Measurements from ENCODE around the gene MSMP.

The MSMP gene, protein sequence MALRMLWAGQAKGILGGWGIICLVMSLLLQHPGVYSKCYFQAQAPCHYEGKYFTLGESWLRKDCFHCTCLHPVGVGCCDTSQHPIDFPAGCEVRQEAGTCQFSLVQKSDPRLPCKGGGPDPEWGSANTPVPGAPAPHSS

DNA sequence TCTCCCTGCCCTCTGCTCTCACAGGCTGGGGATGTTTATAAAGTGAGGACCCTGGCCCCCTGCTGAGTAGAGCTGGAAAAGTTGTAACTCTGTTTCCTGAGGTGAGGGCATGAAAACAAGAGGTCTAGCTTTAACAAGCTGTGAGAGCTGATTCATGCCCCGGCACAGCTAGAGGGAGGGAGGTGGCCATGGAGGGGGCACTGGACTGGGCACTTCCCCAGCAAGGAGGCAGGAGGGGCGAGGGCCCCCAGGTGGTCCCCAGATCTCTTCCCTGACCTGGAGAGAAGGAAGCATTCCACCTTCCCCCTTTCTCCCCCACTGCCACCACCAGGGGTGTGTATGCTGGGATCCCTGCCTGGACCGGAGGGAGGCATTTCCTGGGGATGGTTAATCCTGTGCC is at the start of gene MSMP:
Gene MSMP (minus strand): TSS at position 13 of the 400 bp plus-strand sequence. CDS start 147 bp downstream, outside the sequence.
- DNase-seq (ENCODE audit: low read depth), result no peak

DNA sequence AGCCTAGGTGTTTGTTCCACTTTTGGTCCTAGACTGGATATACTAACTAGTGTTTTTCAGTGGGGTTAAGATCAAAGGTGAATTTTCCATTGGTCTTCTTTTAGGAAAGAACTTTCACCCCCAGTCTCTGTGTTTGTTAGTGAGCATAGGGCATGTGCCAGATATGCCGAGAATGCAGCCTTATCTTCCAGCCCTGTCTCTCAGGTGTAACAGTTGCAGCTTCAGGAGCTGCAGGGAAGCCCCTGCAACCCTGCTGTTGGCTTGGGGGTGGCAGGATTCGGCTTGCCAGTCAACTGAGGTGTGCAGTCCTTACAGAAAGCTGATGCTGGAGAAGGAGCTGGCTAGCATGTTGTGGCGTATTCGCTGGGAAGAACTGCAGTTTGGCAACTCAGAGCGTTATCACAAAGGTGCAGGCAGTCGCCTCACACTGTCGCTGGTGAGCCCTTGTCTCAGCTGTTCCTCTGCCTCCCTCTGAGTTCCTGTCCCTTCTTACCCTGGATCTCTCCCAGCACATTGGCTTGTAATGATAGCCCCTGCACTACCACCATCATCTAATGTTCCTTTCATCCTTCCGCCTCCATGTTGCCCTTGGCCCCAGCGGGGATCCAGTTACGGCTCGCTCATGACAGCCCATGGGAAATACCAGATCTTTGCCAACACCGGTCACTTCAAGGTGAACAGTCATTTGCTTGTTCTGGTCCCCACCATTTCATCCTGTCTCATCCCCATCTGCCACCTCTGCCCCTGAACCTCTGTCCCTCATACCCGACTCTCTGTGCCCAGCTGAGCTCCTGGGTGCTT is 47.5 kb upstream of the MSMP start:
- DNase-seq (ENCODE audit: low read depth), result no peak

DNA sequence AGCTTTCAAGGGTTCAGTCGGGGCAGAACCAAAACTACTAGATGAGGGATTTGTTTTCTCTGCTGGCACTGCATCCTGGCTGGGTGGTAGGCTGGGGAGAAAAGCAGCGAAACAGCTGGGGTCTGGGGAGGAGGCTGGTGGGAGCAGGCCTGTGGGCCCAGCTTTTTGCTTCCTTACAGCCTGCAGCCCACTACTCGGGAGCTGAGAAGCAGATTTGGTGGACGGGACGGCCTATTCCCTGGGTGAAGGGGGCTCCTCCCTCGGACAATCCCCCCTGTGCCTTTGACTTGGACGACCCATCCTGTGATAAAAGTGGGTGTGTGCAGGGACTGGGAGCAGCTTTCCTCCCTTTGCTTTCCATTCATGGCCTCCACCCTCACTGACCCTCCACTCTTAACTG is 46.5 kb upstream of the MSMP start:
- no peak for DNase-seq (ENCODE audit: low read depth)

DNA sequence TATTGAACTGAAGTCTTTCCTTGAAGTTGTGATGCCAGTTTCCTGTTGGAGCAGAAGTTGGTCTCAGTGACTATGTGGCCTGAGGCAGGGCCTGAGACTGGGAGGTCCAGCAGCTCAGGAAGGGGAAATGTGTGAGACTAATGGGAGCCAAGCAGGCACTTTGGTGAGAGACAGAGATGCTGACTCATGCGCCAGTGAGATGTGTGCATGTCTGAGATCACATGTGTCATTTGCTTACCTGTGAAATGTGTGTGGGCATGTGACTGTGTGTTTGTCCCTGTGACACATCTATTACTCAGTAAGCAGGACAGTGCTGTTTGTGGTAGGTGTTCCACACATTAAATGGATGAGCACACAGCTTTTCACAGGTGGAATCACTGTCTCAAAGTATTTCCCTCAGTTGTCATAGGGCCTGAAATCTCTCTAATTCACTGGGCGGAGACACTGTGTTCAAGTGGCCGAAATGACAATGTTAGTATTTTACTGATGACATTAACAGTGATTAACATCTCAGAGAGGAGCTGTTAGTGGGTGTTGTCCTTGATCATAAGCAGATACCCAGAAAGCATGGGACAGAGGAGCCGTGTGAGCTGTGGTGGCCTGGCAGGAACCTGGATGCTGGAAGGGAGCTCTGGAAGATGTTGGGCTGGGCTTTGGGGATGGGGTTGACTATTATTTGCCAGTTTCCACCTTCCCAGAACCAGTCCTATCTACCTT is 44.7 kb upstream of the MSMP start:
- DNase-seq (ENCODE audit: low read depth), result no peak

DNA sequence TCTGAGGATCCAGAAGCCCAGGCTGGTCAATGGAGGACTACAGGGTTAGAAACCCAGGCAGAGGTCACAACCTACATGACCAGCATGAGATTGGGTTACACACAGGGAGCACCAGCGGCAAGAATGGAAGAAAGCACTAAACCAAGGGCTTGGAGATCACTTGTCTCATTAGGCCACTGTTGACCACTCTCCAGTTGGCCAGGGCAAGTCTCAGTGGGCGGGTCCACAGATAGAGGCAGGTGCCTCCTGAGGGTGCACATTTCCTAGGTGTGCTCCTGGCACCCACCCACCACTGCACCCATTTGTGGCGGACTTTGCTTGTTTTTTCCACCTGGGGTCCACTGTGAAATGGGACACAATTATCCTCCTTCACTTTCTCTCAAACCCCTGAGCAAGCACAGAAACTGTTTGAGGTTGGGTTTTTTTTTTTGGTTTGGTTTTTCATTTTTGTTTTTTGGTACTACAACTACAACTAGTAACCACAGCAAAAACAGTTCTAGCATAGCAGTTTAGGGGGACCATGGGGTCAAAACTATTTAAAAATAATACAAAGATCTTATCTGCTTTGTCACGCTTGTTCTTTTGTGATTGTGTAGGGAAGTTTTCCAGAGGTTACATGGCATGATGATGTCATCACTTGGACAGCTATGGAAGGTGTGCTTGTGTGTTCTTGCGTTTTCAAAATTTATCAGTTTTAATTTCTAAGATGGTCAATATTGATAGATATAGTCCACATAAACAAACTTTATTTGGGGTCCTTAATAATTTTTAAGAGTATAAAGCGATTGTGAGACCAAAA is 43.4 kb upstream of the MSMP start:
- DNase-seq (ENCODE audit: low read depth), result no peak

DNA sequence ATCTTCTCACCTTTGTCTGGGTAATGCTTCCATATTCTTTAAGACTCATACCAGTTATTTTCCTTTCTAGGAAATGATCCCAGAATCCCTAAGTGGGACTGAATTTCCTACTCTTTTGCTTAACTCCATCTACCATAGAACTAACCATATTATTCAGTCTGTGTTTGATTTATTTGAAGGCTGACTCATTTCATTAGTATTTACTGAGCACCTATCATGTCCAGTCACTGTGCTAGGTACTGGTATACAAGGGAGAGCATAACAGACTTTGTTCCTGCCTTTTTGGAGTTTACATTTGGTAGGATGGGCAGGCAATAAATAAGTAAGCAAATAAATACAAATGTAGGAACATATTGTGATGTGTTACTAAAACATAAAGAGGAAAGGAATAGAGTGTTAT is 41.6 kb upstream of the MSMP start:
- DNase-seq (ENCODE audit: low read depth), result no peak

DNA sequence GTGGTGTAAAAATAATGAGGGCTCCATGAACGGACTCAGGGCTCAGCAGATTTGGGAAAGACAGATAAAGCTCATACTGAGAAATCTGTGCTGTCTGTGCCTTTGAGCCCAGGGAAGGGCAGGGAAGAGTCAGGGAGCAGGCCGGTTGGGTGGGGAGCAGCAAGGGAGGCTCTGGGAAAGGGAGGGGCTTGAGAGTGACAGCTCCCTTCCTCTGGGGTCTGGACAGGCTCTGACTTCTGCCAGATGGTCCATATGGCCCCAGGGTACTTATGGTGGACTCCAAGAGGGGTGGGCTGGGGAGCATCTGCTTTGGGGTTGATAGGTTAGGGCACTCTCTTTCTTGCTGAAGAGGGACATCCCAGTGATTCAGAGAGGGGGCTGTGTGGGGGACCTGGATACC is 39.4 kb upstream of the MSMP start:
- no peak for DNase-seq (ENCODE audit: low read depth)

DNA sequence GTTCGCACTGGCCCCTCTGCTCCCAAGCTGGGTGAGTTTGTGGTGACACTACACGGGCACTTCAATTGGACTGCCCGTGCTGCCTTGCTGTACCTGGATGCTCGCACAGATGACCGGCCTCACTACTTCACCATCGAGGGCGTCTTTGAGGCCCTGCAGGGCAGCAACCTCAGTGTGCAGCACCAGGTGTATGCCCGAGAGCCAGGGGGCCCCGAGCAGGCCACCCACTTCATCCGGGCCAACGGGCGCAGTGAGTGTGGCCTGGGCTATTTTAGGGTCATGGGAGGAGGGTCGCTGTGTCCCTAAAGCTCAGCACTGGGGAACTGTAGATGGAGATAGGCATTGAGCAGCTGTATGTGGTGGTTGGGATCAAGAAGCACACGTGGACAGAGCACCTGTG is 38.8 kb upstream of the MSMP start:
- DNase-seq (ENCODE audit: low read depth), result no peak

DNA sequence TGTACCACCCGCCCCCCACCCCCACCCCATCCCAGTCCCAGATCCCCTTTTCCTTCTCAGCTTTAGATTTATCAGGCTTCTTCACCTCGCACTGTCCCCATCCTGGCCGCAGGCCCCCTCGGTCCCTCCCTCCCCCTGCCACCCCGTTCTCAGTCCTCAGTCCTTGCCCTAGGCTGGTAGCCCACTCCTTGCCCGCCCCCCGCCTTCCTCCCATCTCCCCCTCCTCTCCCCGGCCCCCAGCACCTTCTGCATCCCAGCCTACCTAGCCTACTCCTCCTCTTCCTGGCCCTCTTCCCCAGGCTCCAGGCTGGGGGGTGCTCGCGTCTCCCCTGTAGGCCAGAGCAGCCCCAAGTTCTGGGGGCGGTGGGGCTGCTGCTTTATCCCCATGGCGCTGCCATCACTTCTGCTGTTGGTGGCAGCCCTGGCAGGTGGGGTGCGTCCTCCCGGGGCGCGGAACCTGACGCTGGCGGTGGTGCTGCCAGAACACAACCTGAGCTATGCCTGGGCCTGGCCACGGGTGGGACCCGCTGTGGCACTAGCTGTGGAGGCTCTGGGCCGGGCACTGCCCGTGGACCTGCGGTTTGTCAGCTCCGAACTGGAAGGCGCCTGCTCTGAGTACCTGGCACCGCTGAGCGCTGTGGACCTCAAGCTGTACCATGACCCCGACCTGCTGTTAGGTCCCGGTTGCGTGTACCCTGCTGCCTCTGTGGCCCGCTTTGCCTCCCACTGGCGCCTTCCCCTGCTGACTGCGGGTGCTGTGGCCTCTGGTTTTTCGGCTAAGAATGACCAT is 38.1 kb upstream of the MSMP start:
- no peak for DNase-seq (ENCODE audit: low read depth)

DNA sequence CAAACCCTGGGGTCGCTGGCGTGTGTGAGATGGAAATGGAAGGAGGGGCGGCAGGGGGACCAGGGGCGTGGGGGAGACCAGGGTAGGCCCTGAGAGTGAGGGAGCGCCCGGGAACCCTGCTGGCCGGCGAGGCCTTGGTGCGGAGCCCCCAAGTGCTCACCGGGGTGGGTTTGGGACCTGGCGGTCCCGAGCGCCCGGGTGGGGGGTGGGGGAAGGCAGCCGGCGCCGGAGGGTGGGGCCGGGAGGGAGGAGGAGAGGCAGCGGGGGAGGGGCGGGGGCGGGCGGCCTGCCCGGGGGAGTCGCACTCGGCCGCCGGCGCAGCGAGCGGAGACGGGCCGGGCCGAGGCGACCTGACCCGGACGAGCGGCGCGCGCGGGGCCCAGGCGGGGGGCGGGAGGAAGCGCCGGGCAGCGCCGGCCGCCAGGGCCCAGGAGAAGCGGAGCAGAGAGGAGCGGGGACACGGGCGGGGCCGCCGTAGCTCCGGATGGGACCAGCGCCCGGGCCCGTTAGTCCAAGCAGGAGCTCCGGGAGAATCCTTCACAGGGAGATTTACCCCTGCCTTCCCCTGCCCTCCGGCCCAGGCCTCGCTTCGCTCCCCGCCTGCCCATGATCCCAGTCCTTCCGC is 37.3 kb upstream of the MSMP start, which contains the start of gene NPR2:
Gene NPR2 (plus strand): TSS at position 295 of the 625 bp plus-strand sequence. CDS start 818 bp downstream, outside the sequence.
- no peak for DNase-seq (ENCODE audit: low read depth)

DNA sequence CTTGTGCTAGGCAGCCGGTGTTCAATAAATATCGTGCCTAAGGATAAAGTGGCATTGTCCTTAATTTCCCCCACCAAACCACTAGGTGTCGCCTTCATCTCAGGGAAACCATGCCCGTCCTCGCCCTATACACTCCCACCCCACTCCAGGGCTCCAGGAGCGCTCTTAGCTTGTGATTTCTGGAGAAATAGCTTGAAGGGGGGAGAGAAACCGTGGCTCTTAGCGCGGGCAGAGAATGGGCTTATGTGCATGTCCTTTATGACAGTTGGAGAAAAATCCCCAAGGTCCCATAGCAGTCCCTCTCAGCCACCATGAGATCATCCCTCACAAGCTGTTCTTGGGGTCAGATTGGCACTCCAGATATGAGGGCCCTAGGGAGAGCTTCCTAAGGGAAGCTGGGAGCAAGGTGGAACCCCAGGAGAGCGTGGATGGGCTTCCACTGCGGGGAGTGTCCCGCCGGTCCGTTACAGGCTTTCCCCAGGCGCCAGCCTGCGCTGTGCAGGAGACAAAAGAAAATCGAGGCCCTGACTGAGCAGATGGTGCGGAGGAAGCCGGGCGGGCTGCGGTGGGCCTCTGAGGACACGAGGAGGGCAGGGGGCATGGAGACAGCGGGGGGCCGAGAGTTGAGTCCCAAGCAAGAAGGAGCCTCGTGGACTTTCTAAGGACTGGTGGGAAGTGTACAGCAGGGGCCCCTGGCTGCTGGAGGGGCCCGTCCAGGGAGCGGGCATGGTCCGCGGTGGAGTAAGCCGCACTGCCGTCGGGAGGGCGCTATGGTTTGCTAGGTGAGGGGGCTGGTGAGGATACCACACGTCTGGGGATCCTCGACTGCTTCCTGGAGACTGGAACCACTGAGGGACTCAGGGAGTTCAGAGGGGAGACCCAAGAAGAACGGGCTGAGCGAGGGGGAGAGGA is 36.6 kb upstream of the MSMP start:
- no peak for DNase-seq (ENCODE audit: low read depth)

DNA sequence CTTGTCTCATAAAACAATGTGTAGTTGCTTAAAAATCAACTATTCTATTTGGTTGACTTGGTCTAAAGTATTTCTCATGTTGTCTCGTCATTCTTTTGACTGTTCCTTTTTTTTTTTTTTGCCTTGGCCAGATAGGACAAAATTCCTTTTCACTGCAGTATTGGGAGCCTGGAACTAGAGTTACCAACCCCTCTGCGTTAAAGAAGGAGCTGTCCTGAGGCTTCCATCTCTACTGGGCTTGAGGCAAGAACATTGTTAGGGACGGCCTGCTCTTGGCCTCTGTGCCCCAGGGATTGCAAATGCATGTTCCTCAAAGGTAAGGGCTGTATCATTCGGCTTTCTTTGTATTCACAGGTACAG is 35.9 kb upstream of the MSMP start:
- DNase-seq (ENCODE audit: low read depth), result no peak

DNA sequence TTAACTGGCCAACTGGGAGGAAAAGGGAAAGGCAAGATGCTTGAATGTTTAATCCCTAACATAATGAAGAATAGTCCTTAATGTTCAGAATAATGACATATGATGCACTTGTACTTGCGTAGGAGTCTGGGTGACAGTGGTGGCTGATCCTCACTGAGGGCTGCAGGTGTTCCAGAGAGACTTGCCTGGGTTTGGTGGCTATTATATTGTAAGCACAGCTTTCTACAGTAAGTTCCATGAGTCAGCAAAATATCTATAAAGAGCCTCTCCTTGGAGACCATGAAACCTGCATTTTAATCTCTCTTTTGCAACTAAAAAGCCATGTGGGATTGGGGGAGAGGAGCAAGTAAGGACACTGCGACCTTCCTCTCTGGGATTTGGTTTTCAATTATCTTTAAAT is 35.5 kb upstream of the MSMP start:
- DNase-seq (ENCODE audit: low read depth), result no peak

DNA sequence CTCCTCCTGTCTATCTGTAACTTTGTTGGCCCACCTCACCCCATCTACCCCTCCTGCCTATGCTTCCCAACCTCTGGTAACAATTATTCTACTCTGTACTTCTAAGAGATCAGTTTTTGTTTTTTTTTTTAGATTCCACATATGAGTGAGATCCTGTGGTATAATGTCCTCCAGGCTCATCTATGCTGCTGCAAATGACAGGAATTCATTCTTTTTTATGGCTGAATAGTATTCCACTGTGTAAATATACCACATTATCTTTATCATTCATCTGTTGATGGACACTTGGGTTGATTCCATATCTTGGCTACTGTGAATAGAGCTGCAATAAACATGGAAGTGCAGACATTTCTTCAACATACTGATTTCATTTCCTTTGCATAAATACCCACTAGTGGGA is 29.3 kb upstream of the MSMP start:
- no peak for DNase-seq (ENCODE audit: low read depth)

DNA sequence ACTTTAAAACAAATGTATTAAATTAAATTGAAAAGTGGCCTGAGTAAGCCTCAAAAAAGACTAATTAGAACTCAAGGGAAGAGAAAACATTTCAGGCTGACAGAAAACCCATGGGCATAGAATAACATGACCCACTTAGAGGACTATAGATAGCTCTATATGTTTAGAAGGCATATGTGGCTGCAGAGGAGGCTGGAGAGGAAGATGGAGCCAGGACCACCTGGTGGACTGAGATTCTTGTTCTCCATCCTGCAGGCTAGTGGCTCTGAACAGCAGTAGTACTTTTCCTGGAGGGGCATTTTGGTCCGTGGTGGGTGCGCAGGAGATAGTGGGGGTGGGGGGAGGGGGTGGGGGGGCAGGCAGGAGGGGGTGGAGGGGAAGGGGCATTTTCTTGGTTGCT is 27.0 kb upstream of the MSMP start:
- DNase-seq (ENCODE audit: low read depth), result no peak

DNA sequence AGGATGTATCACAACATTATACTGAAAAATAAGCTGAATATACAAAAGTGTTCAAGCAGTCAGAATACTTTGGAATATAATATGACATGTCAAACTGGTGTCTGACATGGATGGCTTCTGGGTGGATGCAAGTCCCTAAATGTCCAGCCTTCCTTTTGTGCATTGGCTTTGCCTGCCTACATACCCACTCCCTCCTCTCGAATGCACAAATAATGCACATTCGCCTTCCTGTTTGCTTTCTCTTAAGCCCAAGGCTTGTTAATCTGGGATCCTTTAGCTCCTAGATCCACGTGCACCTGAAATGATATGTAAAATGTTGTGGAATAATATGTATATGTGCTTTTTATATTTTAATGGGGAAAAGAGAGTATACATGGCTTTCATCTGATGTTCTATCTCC is 24.4 kb upstream of the MSMP start:
- no peak for DNase-seq (ENCODE audit: low read depth)

DNA sequence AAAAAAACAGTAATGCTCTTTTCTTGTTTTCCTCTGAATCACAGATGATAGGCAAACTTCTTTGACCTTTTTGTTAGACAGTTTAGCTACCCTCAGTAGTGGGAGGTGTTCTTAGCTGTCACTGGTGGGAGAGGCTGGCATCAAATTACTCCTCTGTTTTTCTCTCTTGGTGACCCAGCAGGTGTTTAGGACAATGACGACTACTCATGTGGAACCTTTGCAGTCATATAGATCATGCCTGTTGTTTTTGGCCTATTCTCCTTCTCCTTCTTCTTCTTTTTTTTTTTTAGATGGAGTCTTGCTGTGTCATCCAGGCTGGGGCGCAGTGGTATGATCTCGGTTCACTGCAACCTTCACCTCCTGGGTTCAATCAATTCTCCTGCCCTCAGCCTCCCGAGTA is 21.9 kb upstream of the MSMP start:
- no peak for DNase-seq (ENCODE audit: low read depth)

DNA sequence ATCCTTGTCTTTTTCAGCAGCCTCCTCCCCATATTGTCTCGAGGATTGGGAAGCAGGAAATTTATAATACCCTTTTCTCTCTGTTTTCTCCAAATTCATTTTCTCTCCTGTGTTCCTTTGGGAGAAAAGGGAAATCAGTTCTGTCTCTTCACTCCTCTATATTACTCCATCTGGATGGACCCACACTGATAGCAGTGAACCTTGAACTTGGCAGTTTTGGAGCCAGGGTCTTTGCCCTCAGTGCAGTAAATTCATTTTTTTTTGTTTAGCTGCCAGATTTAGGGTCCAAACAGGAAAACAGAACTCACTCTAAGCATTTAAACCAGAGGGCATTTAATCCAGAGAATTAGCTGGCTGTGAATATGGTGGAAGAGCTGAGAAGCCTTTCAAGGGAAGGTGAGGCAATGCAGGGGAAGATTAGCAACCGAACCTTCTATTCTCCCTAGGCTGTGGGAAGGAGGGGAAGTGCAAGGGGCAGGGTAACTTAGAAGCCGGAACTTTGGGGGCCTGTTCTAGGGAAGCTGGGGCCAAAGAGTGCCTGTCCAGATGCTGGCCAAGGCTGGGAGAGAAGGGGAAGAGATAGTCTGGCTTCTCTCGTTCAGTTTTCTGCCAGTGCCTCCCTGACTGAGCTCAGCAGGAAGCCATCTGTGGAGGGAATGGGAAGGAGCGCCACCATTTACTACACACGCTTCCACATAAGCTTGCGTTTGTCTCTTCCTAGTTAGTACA is 21.0 kb upstream of the MSMP start:
- no peak for DNase-seq (ENCODE audit: low read depth)

DNA sequence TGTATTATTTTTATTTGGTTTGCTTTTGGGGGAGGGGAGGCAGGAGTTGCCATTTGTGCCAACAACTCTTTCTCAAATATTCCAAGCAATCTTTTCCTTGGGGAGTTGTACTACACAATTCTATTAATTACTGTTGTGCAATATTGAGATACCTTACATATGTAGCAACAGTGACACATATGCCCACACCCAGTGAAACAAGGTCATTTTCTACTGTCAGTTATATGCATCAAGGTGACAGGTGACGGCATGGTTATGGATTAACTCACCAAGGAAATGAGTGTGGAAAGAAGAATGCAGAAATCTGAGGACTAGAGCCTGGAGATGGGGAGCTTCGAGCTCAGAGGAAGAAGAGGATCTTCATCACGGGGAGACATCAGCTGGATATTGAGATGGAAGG is 17.9 kb upstream of the MSMP start:
- DNase-seq (ENCODE audit: low read depth), result no peak

Measured in stimulated activated CD8-positive, alpha-beta memory T cell treated with anti-CD3 and anti-CD28 coated beads, Interleukin-7, amount 100 ng/mL, for 24 hours (primary cell).